ENCODE data around the gene MAMDC2.

Gene MAMDC2, protein sequence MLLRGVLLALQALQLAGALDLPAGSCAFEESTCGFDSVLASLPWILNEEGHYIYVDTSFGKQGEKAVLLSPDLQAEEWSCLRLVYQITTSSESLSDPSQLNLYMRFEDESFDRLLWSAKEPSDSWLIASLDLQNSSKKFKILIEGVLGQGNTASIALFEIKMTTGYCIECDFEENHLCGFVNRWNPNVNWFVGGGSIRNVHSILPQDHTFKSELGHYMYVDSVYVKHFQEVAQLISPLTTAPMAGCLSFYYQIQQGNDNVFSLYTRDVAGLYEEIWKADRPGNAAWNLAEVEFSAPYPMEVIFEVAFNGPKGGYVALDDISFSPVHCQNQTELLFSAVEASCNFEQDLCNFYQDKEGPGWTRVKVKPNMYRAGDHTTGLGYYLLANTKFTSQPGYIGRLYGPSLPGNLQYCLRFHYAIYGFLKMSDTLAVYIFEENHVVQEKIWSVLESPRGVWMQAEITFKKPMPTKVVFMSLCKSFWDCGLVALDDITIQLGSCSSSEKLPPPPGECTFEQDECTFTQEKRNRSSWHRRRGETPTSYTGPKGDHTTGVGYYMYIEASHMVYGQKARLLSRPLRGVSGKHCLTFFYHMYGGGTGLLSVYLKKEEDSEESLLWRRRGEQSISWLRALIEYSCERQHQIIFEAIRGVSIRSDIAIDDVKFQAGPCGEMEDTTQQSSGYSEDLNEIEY

DNA sequence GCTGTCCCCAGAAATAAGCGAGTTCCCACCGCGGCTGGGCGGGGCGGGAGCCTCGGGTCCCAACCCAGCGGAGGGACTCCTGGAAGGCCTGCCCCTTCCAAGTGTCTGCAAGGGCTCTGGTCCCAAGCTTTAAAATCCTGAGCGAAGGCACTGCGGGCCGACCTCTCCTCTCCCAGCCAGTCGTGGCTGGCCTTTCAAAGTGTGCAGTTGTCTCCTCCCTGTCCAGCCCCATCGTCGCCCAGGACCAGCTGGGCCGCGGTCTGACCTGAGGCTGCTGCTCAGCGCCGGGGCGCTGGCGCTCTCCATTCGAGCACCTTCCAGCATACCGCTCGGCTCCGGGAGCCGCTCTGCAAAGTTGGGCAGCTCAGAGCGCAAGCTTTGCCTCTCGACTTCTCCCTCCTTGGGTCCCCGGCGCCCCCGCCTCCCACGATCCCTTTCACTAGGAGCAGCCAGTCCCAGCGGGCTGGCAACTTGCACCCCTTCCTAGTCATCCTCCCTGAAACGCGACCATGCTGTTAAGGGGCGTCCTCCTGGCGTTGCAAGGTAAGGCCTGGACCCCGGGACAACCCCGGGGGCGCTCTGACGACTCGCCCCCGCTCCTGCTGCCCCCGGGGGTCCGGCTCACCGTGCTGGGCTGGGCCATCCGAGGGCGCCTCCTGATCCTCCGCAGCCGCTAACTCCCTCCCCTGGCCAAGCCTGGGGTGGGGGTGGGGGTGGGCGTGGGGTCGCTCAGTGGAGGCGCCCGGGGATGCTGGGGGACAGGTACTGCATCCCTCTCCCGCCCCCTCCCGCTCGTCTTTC, at the start of gene MAMDC2:
MAMDC2 (plus strand) TSS at position 160 of the 801 bp plus-strand sequence; CDS start at position 510, 350 bp downstream.
- DNase-seq: no peak

DNA sequence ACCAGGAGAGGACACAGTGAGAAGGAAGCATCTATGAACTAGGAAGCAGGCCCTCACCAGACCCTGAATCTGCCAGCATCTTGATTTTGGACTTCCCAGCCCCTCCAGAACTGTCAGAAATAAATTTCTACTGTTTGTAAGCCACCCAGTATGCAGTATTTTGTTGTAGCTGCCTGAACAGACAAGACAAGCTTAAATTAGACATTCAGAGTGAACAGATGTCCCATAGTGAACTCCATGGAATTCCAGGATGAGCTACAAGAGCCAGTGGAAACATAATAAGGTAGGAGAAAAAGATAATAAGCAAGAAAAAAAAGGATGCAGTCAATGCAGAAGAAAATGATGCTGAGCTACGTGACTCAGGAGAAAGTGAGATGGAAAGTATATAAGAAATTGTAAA, 47.8 kb upstream of the MAMDC2 start:
- no peak for DNase-seq

DNA sequence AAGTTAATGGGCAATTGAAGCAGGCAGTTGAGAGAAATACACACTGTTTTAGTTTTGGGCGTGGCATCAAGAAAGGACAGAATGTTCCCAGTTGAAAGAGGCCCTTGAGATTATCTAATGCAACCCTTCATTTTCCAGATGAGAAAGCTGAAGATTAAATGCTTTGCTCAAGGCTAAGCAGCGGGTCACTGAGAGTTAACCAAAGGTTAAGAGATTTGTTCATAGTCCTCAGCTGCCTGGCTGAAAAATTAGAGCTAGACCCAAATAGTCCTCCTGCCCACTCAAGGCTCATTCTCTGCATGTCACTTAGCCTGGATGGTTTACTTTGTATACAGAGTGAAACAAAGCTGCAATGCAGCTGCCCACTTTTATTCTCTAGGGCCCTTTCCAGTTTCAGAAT, 46.7 kb upstream of the MAMDC2 start:
- no peak for DNase-seq

DNA sequence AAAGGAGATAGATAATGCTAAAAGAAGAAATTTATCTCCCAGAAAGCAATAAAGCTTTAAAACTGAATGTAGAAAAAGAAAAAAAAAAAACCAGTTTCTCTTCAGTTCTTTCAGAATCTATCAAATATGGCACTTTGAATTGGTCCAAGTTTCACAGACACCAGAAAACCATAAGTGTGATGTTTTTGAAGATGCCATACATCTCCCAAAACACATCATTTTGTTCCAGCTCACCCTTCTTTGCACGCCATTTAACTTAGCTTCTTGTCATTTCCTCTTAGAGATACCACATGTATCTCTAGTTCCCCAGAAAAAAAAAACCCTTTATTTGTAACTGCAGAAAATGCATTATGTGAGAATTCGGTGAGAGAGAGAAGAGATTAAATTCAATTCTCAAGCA, 46.1 kb upstream of the MAMDC2 start:
- no peak for DNase-seq

DNA sequence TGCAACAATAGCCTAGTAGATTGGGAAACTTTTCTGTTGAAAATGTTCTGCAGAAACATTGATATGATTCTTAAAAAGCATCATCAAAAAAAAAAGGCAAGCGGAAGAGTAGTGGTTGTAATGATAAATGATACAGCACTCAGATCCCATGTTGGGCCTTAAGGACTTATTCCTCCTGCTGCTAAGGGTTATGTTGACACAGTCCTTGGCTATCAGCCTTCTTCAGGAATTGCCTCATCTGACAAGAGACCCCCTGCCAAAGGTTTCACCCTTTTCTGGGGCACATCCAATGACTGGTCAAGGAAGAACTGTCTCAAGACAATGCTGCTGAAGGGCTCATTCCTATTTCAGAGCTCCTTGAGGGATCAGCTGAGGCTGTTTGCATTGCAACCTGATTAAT, 44.3 kb upstream of the MAMDC2 start:
- DNase-seq: no peak

DNA sequence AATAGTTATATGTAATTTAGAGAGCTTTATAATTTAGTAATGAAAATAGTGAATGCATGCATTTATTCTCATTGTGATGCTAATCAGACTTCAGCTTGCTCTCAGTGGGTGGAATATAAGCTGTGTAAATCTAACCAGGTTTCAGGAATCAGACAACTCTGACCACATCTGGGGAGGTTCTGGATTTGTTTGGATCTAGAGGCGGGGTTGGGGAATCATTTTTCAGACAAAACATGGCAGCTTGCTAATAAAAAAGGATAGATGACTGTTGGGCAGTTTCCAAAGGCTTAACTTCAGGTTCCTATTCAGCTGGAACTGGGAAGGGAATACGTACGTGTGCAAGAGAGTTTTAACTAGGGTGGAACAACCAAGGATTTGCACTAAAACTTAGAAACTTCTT, 43.2 kb upstream of the MAMDC2 start:
- no peak for DNase-seq

DNA sequence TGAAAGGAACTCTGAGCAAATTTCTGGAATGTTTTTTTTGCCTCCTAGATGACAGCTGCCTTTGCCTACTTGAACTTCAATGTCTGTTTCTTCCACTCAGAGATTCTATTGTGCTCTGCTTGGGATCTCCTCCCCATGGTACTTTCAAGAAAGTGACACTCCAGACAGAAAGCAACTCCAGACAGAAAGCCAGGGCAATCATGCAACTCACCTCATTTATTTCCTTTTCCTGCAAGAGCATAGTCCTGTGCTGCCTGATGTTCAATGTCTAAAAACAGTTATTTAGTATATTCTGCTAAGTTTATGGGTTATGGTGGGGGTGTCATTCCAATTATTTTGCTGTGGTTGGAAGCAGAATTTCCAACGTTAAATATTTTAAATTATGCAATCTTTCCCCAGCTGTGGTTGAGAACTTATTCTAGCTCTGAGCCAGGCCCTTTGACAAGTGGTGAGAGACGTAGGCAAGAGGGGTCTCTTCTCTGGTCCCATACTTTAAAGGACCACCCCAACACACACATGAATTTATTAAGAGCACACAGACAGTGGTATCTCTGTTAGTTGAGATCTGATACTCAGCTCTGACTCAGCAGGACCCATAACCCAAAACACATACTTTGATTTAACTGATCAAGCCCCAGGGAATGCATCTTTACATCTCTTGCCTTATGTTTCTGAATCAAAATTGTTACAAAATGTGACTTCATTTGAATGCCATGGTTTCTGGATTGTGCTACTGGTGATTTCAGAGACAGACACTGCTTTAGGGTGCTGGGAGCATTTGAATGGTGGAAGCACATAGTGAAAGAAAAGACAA, 39.5 kb upstream of the MAMDC2 start:
- no peak for DNase-seq

DNA sequence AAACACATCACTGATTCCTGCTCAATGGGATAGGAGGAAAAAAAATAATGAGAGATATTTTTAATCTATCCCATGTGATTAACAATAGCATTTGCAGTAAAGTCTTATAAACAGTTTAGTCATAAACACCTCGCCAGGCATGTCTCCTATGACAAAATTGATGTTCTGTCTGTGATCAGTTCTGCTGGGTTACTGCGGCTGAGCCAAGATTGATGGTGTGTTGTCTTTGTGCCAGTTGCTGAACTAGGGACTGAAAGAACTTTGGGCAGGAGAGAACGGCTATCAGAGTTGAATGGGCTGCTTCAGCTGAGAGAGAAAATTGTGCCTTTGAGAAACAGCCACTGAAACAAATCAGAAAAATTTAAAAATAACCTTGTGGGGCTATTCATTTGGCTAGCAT, 37.3 kb upstream of the MAMDC2 start:
- DNase-seq: no peak

DNA sequence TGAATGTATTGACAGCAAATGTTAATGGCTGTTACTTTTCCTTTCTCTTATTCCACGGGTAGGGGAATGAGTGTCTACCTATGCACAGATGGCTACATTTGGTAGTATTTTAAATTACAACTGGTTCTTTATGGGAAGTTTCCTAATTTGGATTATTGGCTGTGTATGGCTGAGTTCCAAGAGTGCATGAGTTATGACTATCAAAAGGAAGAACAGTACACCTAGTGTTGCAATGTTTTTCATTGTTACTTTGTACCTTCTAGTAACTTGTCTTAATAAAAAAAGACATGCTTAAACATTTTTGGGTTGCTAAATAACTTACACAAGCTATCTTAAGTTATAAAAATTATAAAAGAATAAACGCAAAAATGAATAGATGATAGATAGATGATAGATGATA, 35.8 kb upstream of the MAMDC2 start:
- DNase-seq: no peak

DNA sequence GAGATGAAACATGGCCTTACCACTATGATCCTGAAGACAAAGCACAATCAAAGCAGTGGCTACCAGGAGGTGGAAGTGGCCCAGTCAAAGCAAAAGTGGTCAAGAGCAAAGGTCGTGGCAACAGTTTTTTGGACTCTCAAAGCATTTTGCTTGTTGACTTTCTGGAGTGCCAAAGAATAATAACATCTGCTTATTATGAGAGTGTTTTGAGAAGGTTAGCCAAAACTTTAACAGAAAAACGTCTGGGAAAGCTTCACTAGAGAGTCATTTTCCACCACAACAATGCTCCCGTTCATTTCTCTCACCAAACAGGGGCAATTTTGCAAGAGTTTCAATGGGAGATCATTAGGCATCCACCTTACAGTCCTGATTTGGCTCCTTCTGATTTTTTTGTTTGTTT, 33.6 kb upstream of the MAMDC2 start:
- DNase-seq: no peak

DNA sequence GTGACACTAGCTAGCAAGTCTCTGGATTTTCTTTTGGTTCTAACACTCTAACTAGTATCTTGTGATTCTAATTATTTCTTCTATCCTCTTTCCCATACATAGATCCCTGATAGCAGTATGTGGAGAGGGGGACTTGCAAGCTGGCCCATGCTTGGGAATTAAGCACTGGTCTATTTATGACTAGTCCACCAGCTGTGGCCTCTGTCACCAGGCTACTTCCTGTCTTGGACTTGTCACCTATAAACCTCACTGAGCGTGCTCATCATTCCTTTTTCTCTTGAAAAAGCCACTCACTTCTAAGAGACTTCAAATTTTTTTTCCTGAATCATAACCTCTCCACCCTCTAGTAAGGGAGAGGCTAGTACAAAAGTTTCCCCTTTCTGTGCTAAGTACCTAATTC, 32.3 kb upstream of the MAMDC2 start:
- no peak for DNase-seq

DNA sequence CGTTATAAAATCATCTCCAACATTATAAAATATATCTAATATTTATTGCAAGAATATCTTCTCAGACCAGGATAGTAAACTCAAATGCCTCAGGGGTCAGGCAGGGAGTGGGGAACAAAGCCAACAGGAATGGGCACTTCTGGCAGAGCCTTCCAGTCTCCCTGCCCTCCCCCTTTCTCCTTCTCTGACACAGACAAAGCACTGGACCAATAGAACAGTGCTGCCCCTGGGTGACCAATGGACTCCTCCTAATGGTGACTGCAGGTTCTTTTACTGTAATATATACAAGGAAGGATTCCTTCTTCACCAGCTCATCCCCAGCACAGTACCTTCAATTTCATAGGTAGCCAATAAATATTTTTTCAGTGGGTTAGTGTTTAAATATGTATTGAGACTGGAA, 31.1 kb upstream of the MAMDC2 start:
- no peak for DNase-seq

DNA sequence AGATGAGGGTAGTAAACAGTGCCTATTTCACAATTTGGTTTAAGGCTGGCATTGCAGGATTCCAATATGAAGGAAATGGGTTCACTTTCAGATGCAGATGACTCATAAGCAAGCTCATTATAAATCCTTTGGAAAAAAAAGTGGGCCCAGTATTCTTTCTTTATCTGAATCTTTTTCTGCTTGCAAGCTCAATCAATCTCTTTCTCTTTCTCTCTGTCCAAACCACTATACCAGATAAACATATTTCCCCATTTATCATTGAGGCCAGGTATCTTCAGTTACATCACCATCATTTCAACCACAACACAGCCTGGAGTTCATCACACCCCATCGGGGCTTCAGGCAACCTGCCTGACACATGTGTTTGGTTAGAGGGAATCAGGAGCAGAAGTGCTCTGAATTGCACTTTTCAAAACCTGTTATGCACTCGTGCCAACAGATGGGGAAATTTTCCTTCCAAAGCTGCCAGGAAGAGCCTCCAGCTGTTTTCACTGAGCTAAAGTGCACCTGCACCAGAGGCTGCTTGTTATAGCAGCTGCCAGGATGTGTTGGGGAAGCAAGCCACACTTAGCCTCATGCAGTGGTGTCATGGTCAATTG, 30.0 kb upstream of the MAMDC2 start:
- DNase-seq: no peak

DNA sequence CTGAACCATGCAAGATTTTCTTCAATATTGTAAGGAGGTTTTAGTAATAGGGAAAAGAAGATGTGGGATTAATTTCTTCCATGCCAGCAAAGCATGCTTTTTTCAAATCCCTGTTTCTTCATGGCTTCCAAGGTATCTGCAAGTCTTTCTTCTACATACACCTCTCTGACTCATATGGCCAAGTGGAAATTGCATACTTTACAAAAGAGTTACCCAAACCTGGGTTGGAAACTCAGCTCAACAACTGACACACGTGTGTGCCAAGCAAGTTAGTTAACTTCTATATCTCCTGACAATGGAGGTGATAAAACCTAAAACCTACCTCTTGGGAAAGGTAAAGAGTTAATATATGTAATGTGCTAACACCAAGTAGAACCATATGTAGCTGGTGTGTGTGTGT, 28.5 kb upstream of the MAMDC2 start:
- DNase-seq: no peak

DNA sequence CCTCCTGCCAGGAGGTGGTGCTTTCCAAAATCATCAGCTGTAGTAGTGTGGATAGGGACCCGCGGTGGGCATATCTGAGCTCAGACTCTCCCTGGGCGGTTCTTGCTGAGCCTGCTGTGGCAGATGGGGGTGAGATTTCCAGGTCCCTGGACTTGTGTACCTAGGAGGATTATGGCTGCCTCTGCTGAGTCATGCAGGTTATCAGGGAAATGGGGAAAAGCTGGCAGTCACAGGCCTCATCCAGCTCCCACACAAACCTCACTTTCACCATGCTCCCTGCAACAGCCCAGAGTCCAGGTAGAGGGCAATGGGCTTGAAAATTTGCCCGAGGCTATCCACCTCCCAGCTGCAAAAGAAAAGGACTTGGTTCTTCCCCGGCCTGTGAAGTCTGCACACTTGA, 23.4 kb upstream of the MAMDC2 start:
- no peak for DNase-seq

DNA sequence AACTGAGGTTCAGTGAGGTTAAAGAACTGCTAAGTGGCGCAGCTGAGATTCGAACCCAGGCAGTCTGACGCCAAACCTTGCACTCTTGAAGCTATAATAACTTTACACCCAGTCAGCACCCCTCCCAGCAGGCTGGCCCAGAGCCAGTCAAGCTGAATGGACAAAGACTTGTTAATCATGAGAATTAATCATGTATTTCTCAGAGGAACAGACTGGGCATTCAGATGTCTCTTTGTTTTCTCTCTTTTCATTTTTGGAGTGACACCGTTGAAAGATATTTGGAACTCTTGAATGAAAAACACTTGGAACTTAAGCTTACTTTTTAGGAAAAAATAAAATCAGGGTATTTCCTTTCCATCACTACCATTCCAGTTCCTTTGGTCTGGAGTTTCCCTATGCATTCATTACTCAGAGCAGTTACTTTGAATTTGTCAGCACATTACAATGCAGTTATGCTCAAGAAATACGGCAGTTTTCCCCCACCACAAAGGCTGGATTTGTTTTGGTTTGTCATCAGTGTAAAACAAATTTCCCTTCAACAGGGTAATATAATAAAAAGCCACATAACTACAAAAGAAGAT, 22.6 kb upstream of the MAMDC2 start:
- no peak for DNase-seq

DNA sequence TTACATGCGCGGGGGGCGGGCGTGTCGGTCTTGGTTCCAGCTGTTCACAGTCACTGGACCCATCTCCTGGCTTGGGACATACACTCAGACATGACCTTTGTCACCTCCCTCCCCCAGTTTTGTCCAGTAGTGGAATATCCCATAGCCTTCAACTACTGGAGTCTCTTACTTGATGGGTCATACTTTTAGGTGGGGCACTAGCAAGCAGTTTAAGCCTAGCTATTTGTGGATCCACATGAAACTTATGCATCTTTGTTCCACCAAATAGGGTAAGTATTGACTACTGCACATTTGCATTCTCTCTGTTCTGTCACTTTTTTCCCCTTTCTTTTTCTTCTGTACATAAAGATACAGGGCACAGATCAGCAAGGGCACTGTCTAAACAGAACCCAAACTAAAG, 15.4 kb upstream of the MAMDC2 start:
- DNase-seq: no peak

DNA sequence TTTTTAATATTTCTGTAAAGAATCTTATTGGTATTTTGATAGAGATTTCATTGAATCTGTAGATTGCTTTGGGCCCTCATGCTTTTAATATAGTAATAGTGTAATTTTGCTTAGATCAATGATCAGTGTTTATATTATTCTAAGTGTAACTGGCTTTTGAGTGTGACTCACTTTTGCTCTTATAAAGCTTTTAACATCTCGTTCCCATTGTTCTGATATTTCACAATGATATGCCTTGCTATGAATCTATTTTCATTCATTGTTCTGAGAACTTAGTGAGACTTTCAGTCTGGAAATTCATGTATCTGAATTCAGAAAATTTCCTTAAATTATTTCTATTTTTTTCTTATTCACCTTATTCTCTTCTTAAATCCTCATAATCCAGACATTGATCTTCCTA, 13.5 kb upstream of the MAMDC2 start:
- no peak for DNase-seq

DNA sequence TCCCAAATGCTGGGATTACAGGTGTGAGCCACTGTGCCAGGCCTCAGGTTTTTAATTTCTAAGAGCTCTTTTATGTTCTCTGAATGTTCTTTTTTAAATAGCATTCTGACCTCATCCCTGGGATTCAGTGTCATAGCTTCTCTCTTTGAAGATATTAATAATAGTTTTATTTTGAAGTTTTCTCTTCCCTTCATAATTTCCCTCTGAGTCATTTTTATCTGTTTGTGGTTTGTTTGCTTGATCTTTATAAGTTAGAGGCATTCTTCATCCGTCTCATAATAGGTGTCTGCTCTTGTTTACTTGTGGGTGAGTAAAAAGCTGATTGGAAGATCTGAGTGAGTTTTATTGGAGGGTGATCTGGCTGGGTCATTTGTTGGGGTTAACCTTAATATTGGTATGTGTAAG, 12.5 kb upstream of the MAMDC2 start:
- no peak for DNase-seq

DNA sequence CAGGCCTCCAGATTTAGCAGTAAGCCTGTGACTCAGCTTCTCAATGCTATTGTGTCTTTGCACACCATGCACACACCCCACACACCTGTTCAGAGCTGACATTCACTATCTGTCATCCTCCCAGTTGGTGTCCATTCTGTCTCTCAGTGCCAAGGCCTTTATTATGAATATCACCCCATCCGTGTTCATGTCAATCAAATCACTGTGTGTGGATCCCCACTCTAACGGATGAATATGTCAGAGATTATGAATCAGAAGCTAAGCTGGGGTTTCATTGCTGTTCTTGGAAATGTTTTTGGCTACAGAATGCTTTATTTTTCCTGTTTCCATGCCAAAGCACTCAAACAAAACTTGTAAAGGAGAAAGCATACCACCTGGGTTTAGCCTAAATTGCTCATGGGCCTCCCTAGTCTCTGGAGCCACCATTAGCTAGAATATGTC, 9.4 kb upstream of the MAMDC2 start:
- no peak for DNase-seq

DNA sequence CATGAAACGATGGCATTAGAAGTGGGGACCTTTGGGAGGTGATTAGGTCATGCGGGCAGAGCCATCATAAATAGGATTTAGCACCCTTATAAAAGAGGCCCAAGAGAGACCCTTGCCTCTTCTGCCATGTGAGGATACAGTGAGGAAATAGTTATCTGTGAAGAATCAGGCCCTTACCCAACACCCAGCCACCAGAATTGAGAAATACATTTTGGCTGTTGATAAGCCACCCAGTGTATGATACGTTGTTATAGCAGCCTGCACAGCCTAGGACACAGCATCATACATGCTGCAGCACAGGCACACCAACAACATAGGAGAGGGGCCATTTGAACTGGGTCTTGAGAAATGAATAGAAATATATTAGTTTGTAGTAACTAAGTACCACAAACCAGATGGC, 8.0 kb upstream of the MAMDC2 start:
- no peak for DNase-seq

DNA sequence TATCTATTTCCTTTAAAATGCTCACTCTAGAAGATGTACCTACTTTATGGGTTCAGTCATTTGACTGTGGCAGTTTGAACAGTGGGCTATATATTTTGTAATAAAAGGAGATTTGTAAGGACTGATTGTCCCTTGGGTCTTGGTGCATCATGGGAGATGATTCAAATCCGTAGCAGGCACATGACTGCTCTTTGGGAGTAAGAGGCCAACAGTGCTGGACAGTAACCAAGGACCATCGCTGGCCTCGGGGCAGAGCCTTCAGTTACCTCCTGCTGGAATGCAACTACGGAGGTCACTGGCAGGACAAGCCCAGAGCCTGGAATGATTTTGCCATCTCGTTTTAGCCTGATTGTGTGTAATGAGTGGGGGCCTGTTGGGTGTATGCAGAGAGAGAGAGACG, 7.0 kb upstream of the MAMDC2 start:
- no peak for DNase-seq
